ENCODE results near the gene PAQR8. TPM values are rescaled to one million over a fixed set of nuclear protein-coding genes. Genes with fewer than 3 reads are reported as not detected.

PAQR8 gene
- total and polyA plus RNA-seq, 2 of the 13 experiments (the other 11 are each of a cell fraction or from before 2014, with no cell fraction given) = 37.7 to 50.7 TPM

DNA sequence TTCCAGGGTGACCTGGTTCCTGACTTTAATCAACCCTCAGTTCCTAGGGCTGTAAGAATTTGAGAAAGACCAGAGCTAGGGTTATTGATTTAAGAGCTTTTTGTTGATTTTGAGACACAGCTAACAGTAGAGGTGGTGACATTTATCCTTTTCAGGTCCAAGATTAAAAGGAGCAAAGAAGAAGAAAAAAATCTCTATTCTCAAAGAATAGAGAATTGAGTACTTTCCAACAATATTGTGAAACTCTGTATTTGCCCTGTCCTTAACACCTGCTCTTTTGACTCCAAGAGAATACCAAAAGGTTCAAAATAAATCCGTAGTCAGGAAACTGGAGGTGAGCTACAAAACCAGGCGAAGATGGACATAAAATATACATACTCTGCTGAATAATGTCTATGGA is 7.3 kb downstream of the PAQR8 start (continued):
- peak; percentile 36; the same call in 1 of the 2 replicates for TF ChIP-seq AHDC1 (CRISPR knock-in tag; IDR thresholded peaks at IDR 0.05; ENCODE audit: borderline replicate concordance)
- TF ChIP-seq FOXK2 (IDR thresholded peaks at IDR 0.05) = no peak
- TF ChIP-seq HNF4G (IDR thresholded peaks at IDR 0.05; ENCODE audit: borderline replicate concordance, low read depth, low read length) = no peak; the same call in 1 of the 2 replicates
- TF ChIP-seq HNF4G (CRISPR knock-in tag; IDR thresholded peaks at IDR 0.05; ENCODE audit: borderline replicate concordance, low read depth) = no peak
- TF ChIP-seq PHF5A (CRISPR knock-in tag; IDR thresholded peaks at IDR 0.05; ENCODE audit: low read depth, unreplicated experiment) = no peak
- TF ChIP-seq, protein P1, sequence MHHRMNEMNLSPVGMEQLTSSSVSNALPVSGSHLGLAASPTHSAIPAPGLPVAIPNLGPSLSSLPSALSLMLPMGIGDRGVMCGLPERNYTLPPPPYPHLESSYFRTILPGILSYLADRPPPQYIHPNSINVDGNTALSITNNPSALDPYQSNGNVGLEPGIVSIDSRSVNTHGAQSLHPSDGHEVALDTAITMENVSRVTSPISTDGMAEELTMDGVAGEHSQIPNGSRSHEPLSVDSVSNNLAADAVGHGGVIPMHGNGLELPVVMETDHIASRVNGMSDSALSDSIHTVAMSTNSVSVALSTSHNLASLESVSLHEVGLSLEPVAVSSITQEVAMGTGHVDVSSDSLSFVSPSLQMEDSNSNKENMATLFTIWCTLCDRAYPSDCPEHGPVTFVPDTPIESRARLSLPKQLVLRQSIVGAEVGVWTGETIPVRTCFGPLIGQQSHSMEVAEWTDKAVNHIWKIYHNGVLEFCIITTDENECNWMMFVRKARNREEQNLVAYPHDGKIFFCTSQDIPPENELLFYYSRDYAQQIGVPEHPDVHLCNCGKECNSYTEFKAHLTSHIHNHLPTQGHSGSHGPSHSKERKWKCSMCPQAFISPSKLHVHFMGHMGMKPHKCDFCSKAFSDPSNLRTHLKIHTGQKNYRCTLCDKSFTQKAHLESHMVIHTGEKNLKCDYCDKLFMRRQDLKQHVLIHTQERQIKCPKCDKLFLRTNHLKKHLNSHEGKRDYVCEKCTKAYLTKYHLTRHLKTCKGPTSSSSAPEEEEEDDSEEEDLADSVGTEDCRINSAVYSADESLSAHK (CRISPR knock-in tag; IDR thresholded peaks at IDR 0.05; ENCODE audit: borderline replicate concordance) = no peak
- no peak for TF ChIP-seq ZNF746 (CRISPR knock-in tag; IDR thresholded peaks at IDR 0.05)
- TF ChIP-seq GABPA (IDR thresholded peaks at IDR 0.05; ENCODE audit: low read depth, low read length) = no peak
- no peak for TF ChIP-seq GABPA (CRISPR knock-in tag; IDR thresholded peaks at IDR 0.05; ENCODE audit: low read depth)
- no peak for TF ChIP-seq ZKSCAN8 (CRISPR knock-in tag; IDR thresholded peaks at IDR 0.05; ENCODE audit: borderline replicate concordance)
- TF ChIP-seq ZNF552 (CRISPR knock-in tag; IDR thresholded peaks at IDR 0.05; ENCODE audit: borderline replicate concordance) = no peak
- TF ChIP-seq NFKB2 (CRISPR knock-in tag; IDR thresholded peaks at IDR 0.05; ENCODE audit: borderline replicate concordance) = no peak
- TF ChIP-seq ZNF383 (CRISPR knock-in tag; IDR thresholded peaks at IDR 0.05; ENCODE audit: borderline replicate concordance) = no peak
- TF ChIP-seq PCBP1 (IDR thresholded peaks at IDR 0.05; ENCODE audit: borderline replicate concordance, low read depth, low read length) = no peak
- no peak for TF ChIP-seq ZBTB38 (CRISPR knock-in tag; IDR thresholded peaks at IDR 0.05)
- TF ChIP-seq BHLHE40 (IDR thresholded peaks at IDR 0.05; ENCODE audit: low read length) = no peak
- no peak for TF ChIP-seq REL (CRISPR knock-in tag; conservative IDR thresholded peaks at IDR 0.05)
- peak; percentile 90 for TF ChIP-seq ONECUT2 (CRISPR knock-in tag; IDR thresholded peaks at IDR 0.05)
- TF ChIP-seq PPARG (CRISPR knock-in tag; conservative IDR thresholded peaks at IDR 0.05) = 0 out of 2 replicates have a peak, but pooled peaks have one; percentile 33
- TF ChIP-seq ZNF563 (CRISPR knock-in tag; IDR thresholded peaks at IDR 0.05) = no peak
- peak; percentile 30; the same call in 1 of the 2 replicates for TF ChIP-seq SAP130 (CRISPR knock-in tag; IDR thresholded peaks at IDR 0.05; ENCODE audit: low read depth)
- TF ChIP-seq ZMYM3 (CRISPR knock-in tag; IDR thresholded peaks at IDR 0.05) = no peak
- TF ChIP-seq ETV5 (CRISPR knock-in tag; IDR thresholded peaks at IDR 0.05; ENCODE audit: borderline replicate concordance) = no peak
- no peak for TF ChIP-seq ZBTB7A (CRISPR knock-in tag; IDR thresholded peaks at IDR 0.05)
- TF ChIP-seq MLLT10 (CRISPR knock-in tag; IDR thresholded peaks at IDR 0.05) = no peak
